Esophagus squamous epithelium (tissue), 4 donors: Measurements from ENCODE around the gene CYB5R3.

Experiments
- POLR2A ChIP-seq, 4 donors: fragments of 450-650 bp; IDR thresholded peaks; one replicate each; pipeline ENCODE4 v1.6.1; 2017; ENCODE audit warnings: antibody characterized with exemption in 4 of 4, mild to moderate bottlenecking in 4 of 4, moderate library complexity in 3 of 4
- TF ChIP-seq, protein P1 (sequence below), 6 experiments: fragments of 450-650 bp in 4 of 6; fragments of 200-600 bp in 2 of 6; sonication (generic) in 2 of 6; IDR thresholded peaks; one replicate each; pipeline ENCODE4 v1.5.1; 2016 to 2019; ENCODE audit warnings: antibody characterized with exemption in 6 of 6, mild to moderate bottlenecking in 4 of 6, moderate library complexity in 4 of 6

DNA sequence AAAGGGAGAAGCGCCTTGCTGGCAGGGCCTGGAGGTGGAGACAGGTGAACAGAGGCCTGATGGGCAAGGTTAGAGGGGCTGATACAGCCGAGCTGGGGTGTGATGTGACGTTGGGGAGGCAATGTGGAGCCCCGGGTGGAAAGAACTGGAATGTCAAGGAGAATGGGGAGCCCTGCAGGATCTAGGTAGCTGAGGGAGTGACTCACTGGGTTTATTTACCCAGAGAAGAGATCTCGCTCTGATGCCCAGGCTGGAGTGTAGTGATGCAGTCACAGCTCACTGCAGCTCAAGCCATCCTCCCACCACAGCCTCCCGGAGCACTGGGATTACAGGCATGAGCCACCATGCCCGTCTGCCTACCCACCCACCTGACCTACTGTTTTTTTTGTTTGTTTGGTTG is 1.9 kb upstream of the CYB5R3 start:
- TF ChIP-seq, protein P1, sequence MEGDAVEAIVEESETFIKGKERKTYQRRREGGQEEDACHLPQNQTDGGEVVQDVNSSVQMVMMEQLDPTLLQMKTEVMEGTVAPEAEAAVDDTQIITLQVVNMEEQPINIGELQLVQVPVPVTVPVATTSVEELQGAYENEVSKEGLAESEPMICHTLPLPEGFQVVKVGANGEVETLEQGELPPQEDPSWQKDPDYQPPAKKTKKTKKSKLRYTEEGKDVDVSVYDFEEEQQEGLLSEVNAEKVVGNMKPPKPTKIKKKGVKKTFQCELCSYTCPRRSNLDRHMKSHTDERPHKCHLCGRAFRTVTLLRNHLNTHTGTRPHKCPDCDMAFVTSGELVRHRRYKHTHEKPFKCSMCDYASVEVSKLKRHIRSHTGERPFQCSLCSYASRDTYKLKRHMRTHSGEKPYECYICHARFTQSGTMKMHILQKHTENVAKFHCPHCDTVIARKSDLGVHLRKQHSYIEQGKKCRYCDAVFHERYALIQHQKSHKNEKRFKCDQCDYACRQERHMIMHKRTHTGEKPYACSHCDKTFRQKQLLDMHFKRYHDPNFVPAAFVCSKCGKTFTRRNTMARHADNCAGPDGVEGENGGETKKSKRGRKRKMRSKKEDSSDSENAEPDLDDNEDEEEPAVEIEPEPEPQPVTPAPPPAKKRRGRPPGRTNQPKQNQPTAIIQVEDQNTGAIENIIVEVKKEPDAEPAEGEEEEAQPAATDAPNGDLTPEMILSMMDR (IDR thresholded peaks at IDR 0.05): no peak
- no peak for TF ChIP-seq POLR2A (IDR thresholded peaks at IDR 0.05)
